Esophagus muscularis mucosa (tissue), 3 donors: ENCODE results near the gene FAM13A.

ENCODE experiments used
- POLR2AphosphoS5 ChIP-seq, 2 donors: sonication (generic); formaldehyde crosslinking; IDR thresholded peaks; one replicate each; pipeline ENCODE4 v1.6.1; 2017; ENCODE audit warnings: antibody characterized with exemption in 2 of 2
- TF ChIP-seq, protein P1 (sequence below), 3 experiments: fragments of 200-600 bp in 2 of 3; fragments of 450-650 bp in 1 of 3; sonication (generic) in 2 of 3; IDR thresholded peaks; one replicate each; pipeline ENCODE4 v1.5.1; 2017 to 2019; ENCODE audit warnings: antibody characterized with exemption in 3 of 3, mild to moderate bottlenecking in 2 of 3, moderate library complexity in 1 of 3

DNA sequence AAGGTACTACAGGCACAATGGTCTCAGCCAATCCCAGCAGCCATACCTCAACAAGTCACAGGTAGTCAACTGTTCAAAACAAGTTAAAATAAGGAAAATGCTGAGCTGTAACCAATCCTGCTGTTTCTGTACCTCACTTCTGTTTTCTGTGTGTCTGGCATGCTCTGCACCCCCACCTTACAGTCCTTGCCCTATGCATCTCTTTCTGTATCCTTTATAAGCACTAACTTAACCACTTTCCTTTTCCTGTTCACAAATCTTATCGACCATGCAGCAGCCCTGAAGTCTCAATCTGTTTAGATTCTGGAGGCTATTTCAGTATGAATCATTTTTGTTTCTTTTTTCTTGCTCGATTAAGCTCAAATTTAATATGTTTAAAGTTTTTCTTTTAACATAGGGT is 12.5 kb upstream of the FAM13A start:
- TF ChIP-seq, protein P1, sequence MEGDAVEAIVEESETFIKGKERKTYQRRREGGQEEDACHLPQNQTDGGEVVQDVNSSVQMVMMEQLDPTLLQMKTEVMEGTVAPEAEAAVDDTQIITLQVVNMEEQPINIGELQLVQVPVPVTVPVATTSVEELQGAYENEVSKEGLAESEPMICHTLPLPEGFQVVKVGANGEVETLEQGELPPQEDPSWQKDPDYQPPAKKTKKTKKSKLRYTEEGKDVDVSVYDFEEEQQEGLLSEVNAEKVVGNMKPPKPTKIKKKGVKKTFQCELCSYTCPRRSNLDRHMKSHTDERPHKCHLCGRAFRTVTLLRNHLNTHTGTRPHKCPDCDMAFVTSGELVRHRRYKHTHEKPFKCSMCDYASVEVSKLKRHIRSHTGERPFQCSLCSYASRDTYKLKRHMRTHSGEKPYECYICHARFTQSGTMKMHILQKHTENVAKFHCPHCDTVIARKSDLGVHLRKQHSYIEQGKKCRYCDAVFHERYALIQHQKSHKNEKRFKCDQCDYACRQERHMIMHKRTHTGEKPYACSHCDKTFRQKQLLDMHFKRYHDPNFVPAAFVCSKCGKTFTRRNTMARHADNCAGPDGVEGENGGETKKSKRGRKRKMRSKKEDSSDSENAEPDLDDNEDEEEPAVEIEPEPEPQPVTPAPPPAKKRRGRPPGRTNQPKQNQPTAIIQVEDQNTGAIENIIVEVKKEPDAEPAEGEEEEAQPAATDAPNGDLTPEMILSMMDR (IDR thresholded peaks at IDR 0.05): no peak
- TF ChIP-seq POLR2AphosphoS5 (IDR thresholded peaks at IDR 0.05): no peak
